SK-N-MC (cell line): ENCODE measurements around the gene RRBP1.

Experiments used
- DNase-seq: peaks from one replicate; pipeline ENCODE4 v3.0.0-alpha.2; 2011; ENCODE audit warnings: low read depth, low spot score
- H3K27ac ChIP-seq: fragments of 200-600 bp; sonication (generic); 2 replicates; pipeline ENCODE4 v1.5.1; 2016; ENCODE audit warnings: mixed run types
- H3K36me3 ChIP-seq: fragments of 200-600 bp; sonication (generic); 2 replicates; pipeline ENCODE4 v1.6.1; 2017; ENCODE audit warnings: antibody characterized with exemption, low read length, mixed read lengths; ENCODE audit not compliant: insufficient read depth
- H3K4me3 ChIP-seq: fragments of 200-600 bp; sonication (generic); 2 replicates; pipeline ENCODE4 v1.5.1; 2016
- H3K9ac ChIP-seq: fragments of 200-600 bp; sonication (generic); 2 replicates; pipeline ENCODE4 v1.8.0; 2017; ENCODE audit warnings: mixed run types, mixed read lengths; ENCODE audit not compliant: insufficient read length
- H3K9me3 ChIP-seq: fragments of 200-600 bp; sonication (generic); 2 replicates; pipeline ENCODE4 v1.6.1; 2017; ENCODE audit warnings: low read depth, mild to moderate bottlenecking, antibody characterized with exemption, low read length, moderate library complexity, mixed read lengths
- EZH2 ChIP-seq: fragments of 200-600 bp; sonication (generic); IDR thresholded peaks from one replicate; pipeline ENCODE4 v1.6.1; 2017; ENCODE audit warnings: antibody characterized with exemption
- FOXP2 ChIP-seq: optimal IDR thresholded peaks from 2 replicates; pipeline ENCODE3; 2011; ENCODE audit warnings: mild to moderate bottlenecking, moderate library complexity; ENCODE audit not compliant: insufficient read depth; ENCODE audit errors: extremely low read length, control extremely low read depth
- POLR2AphosphoS5 ChIP-seq: IDR thresholded peaks from 2 replicates; pipeline ENCODE4 v1.6.1; 2012; ENCODE audit warnings: mild to moderate bottlenecking, low read depth, low read length, borderline replicate concordance

RRBP1 gene

GRCh38 chr20:17701826-17702225, 19.8 kb upstream of the RRBP1 start:
- no peaks in the 10 kb centered on the region for H3K36me3 ChIP-seq
- H3K9ac ChIP-seq: no peak overlapping the region
- DNase-seq: no peak
- H3K27ac ChIP-seq: no peak overlapping the region
- H3K9me3 ChIP-seq: no peaks in the 10 kb centered on the region
- TF ChIP-seq POLR2AphosphoS5 (no peak), EZH2 (no peak), FOXP2 (no peak)
- no peak overlapping the region for H3K4me3 ChIP-seq

- TF ChIP-seq FOXP2 (no peak), POLR2AphosphoS5 (no peak), EZH2 (no peak)
- no peak overlapping the region for H3K27ac ChIP-seq
- no peaks in the 10 kb centered on the region for H3K36me3 ChIP-seq
- no peak overlapping the region for H3K4me3 ChIP-seq
- DNase-seq: no peak
- no peaks in the 10 kb centered on the region for H3K9me3 ChIP-seq
- H3K9ac ChIP-seq: no peak overlapping the region
Observed at GRCh38 chr20:17700637-17701036, 18.6 kb upstream of the RRBP1 start.

GRCh38 chr20:17699931-17700351, 17.9 kb upstream of the RRBP1 start, which contains the start of gene BANF2:
BANF2 (plus strand) TSS chr20:17699966; CDS start chr20:17725026, 25,060 bp downstream.
- no peak for DNase-seq

GRCh38 chr20:17698384-17698783, 16.3 kb upstream of the RRBP1 start:
- no peak for TF ChIP-seq POLR2AphosphoS5
- TF ChIP-seq FOXP2: no peak
- TF ChIP-seq EZH2: no peak
- H3K36me3 ChIP-seq: no peaks in the 10 kb centered on the region
- no peak overlapping the region for H3K9ac ChIP-seq
- no peak for DNase-seq
- no peaks in the 10 kb centered on the region for H3K9me3 ChIP-seq
- no peak overlapping the region for H3K4me3 ChIP-seq
- H3K27ac ChIP-seq: no peak overlapping the region

More at GRCh38 chr20:17699931-17700351, 17.9 kb upstream of the RRBP1 start, which contains the start of gene BANF2:
- Histone ChIP-seq H3K4me3 (no peak within 1 kb of the TSS), H3K9ac (no peak within 1 kb of the TSS), H3K27ac (no peak within 1 kb of the TSS), H3K9me3 (no peaks in the 10 kb centered on the region), H3K36me3 (no peaks in the 10 kb centered on the region)
- TF ChIP-seq EZH2: no peak
- no peak for TF ChIP-seq FOXP2
- no peak for TF ChIP-seq POLR2AphosphoS5

GRCh38 chr20:17697171-17697570, 15.1 kb upstream of the RRBP1 start:
- no peak for DNase-seq
- Histone ChIP-seq H3K4me3 (no peak overlapping the region), H3K27ac (no peak overlapping the region), H3K9ac (no peak overlapping the region), H3K36me3 (no peaks in the 10 kb centered on the region), H3K9me3 (no peaks in the 10 kb centered on the region)
- TF ChIP-seq EZH2 (no peak), FOXP2 (no peak), POLR2AphosphoS5 (no peak)

- no peak for DNase-seq
- TF ChIP-seq FOXP2: no peak
- TF ChIP-seq EZH2: no peak
- TF ChIP-seq POLR2AphosphoS5: no peak
- no peak overlapping the region for H3K9ac ChIP-seq
- H3K9me3 ChIP-seq: no peaks in the 10 kb centered on the region
- H3K27ac ChIP-seq: no peak overlapping the region
- no peak overlapping the region for H3K4me3 ChIP-seq
- H3K36me3 ChIP-seq: no peaks in the 10 kb centered on the region
Observed at GRCh38 chr20:17696287-17696686, 14.2 kb upstream of the RRBP1 start.

- Histone ChIP-seq H3K9me3 (0 out of 2 replicates have a peak, but pooled peaks cover 7% of the 10 kb centered on the region), H3K36me3 (no peaks in the 10 kb centered on the region), H3K4me3 (no peak overlapping the region), H3K9ac (no peak overlapping the region), H3K27ac (no peak overlapping the region)
- TF ChIP-seq FOXP2 (no peak), POLR2AphosphoS5 (no peak), EZH2 (no peak)
- no peak for DNase-seq
Observed at GRCh38 chr20:17694767-17695166, 12.7 kb upstream of the RRBP1 start.

- Histone ChIP-seq H3K27ac (no peak overlapping the region), H3K9me3 (0 out of 2 replicates have a peak, but pooled peaks cover 7% of the 10 kb centered on the region), H3K9ac (no peak overlapping the region), H3K36me3 (no peaks in the 10 kb centered on the region), H3K4me3 (no peak overlapping the region)
- no peak for DNase-seq
- TF ChIP-seq FOXP2 (no peak), EZH2 (no peak), POLR2AphosphoS5 (no peak)
Observed at GRCh38 chr20:17693444-17694001, 11.5 kb upstream of the RRBP1 start.

- Histone ChIP-seq H3K27ac (no peak overlapping the region), H3K9ac (no peak overlapping the region), H3K36me3 (no peaks in the 10 kb centered on the region), H3K4me3 (no peak overlapping the region), H3K9me3 (0 out of 2 replicates have a peak, but pooled peaks cover 7% of the 10 kb centered on the region)
- DNase-seq: no peak
- TF ChIP-seq FOXP2 (no peak), EZH2 (no peak), POLR2AphosphoS5 (no peak)
Observed at GRCh38 chr20:17691758-17692157, 9.7 kb upstream of the RRBP1 start.
